Amniotic stem cell (primary cell): ENCODE results near the gene SMAD7.

Source experiments
- DNase-seq: peaks from one replicate; lab custom pipeline; 2025; lab: John Stamatoyannopoulos, UW

The SMAD7 gene

DNA sequence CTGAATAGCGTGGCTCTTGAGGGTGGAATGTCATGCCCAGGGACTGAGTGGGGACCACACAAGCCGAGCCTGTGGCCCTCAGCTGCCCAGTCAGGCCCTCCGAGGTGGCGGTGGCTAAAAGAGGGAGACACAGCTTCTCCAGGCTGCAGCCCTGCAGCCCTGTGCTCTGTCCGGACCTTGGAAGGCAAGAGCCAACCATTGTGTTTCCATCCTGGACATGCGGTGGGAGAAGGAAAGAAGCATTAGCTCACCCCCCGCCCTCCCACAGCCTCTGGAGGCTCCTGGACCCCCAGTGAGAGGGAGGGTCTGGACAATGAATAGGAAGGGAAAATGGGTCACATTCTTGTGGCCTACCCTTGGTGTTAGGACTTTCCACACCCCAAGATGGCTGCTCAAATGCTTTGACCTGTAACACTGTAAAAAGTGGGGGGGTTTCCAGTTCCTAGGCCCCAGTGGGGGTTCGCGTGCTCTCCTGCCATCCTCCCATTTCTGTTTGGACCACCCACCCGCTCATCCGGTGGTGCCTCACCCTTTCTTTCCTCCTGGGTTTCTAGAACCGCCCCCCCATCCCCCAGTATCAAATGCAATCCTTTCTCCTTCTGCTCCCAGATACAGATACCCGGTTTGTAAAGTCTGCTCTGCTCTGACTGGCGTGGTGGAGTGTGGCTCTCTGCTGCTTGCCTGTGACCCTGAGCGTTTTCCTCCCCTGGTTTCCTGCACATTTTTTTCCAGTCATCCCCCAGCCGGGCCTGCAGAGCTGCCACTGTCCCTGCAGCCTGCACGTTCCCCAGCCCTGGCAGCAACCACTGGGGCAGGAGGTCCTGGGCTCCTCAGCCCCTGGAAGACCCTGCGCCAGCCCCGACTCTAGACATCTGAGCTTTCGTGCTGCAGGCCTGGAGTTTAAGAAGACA, 36.3 kb upstream of the SMAD7 start:
- no peak for DNase-seq

DNA sequence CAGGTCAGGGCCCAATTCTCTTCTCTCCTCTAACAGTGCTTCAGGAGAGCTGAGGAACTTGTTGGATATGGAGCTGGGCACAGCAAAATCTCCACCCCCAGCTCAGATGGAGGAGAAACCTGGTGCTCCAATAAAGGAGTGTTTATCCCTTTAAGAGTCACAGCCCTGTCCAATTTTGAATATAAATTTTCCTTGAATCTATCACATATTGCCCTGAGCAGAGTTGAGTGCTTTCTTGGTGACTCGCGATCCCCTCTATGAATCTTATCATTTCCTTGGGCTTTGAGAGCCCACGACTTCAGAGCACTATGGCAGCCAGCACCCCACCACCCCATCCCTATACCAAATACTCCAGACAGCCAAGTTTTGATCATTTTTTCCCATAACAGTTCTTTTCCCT, 34.4 kb upstream of the SMAD7 start:
- DNase-seq: no peak

DNA sequence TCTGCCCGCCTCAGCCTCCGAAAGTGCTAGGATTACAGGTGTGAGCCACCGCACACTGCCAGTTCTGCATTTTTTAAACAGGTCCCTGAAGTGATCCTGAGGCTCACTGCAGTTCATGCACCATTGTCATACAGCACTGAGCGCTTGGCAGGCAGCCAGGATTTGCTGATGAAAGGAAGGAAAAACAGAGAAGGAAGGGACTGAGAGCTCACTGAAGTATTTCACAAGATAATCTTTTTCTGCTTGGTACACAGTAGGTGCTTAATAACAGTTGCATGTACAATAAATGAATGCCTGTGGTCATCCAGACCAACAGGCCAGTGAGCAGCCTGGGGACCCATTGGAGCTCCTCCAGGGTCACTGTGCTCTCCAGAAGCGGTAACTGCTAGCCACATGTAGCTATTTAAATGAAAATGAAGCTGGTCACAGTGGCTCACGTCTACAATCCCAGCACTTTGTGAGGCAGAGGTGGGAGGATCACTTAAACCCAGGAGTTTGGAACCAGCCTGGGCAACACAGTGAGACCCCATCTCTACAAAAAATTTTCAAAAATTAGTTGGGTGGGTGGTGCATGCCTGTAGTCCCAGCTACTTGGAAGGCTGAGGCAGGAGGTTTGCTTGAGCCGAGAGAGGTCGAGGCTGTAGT, 33.1 kb upstream of the SMAD7 start:
- DNase-seq: no peak

DNA sequence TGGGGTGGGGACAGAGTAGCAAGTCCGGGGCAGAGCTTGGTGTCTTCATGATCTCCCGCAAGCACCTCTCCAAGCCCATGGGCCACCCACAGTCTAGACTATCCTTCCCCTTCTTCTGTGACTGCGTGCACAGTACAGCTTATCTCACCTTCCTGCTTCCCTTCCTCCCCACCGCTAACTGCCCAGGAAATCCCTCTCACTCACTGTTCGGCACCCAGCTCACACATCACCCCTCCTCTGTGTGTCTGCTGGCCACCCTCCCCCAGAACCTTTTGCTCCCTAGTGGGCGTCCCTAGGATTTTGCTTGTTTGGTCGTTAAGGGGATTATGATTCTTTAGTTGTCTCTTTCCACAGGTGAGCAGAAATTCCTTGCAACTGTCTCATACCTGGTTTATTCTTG, 31.5 kb upstream of the SMAD7 start:
- no peak for DNase-seq

DNA sequence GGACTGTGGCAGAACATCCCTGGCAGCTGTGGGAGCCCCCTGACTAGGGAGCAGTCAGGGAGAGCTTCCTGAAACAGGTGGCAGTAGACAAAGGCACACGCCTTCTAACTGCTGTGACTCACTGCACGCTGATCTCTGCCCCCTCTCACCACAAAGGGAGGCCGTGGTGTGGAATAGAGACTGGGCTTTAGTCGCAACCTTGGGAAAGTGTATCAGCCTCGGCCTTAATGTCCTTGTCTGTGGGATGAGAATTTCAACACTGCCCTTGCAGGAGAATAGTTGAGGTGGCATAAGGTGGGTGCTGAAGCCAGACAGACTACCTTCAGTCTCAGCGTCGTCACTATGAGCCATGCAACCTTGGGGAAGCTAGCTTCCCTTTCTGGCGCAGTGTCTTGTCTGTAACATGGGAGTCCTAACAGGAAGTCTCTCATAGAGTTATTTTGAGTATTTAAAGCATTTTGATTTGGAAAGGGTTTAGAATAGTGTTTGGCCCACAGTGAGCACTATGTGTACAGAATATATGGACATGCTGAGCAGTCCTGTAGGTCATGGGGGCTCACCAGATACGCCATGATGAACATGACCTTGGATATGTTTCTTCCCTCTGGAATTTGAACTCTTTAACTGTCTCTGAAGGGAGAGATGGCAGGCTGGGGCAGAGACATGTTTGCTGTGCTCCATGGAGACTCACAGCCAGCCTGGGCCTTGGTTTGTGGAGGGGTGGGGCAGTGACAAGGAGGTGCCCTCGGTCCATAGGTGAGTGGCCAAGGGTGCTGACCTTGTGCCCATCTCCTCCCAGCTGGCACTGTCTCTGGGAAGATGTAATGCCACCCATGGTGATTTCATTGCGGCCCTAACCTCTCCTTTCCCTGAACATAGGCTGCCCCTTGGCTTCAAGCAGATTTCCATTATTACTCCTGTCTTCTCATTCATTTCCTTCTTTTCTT, 29.5 kb upstream of the SMAD7 start:
- no peak for DNase-seq

DNA sequence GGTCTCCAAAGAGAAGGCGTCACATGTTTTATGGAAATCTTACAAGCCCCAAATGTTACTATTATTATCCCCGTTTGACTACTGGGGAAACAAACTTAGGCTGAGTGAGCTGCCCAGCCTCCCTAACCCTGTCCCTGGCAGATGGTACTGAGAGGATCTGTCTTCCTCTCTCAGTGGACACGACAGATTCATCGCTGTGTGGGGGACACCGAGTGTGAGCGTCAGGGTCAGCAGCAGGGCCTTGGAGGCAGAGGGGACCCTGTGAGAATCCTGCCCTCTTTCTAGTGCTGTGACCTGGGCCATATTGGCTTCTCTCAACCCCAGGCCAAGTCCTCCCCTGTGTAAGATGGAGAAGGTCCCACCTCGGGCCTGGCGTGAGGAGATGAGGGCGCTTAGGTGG, 27.1 kb upstream of the SMAD7 start:
- DNase-seq: no peak

DNA sequence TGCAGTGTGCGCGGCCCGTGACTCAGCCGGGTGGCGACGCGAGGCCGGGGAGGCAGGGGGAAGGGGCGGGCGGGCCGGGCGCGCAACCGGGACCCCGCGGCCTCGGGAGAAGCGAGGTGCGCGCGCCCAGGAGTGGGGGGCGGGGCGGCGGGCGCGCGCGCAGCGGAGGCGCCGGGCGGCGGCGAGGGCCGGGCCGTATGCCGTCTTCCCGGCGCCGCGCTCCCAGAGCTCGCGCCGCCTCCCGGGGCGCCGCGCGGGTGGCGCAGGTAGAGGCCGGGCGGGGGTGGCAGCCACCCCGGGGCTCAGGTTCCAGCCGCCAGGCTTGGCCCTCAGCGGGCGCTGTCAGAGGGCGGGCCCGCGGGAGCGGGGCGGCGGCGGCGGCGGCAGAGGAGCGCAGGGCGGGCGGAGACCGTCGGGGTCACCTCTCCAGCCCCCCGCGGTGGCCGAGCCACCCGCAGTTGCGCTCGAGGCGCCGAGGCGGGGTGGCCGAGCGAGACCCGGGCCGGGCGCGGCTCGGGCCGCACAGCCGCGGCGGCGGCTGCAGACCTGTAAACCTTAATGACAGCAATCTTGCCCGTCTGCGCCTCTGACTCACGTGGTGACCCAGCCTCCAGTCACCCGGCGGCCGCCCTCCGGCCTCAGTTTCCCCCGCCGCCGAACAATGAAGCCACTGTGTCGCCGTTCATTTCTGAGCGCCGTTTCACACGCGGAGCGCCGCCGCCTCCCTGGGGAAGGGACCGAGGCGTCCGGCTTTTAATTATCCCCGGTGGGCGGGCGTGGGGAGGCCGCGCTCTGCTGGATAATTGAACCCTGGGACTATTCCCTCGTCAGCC, 25.3 kb upstream of the SMAD7 start:
- peak; percentile 23 for DNase-seq

DNA sequence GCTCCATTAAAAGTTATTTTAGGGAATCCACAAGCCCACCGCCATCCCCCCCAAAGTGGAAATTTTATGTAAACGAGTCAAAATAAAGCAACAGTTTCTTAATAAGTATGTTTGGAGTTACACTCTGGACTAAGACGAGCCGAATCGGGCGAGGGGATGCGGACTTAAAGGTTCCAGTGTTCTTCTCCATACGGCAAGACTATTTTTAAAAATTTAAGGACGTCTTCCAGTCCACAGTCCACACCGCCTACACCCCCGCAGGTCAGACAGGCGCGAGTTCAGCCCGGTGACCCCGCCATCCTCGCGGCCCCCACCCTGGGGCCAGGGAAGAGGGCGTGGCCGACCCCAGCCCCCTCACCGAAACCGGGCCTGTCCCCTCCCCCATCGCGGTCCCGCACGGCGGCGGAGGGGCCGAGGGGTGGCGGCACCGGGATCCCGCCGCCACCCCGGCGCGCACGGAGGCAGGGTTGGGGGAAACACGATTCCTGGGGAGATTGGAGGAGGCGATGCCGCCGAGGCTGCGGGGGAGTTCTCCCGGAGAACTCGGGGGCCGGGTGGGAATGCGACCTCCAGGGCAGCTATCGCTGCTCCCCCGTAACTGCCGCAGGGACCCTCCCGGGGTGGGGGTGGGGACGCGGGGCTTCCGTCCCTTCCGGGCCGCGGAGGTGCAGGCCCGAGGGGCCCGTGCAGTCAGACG, 24.5 kb upstream of the SMAD7 start:
- no peak for DNase-seq

DNA sequence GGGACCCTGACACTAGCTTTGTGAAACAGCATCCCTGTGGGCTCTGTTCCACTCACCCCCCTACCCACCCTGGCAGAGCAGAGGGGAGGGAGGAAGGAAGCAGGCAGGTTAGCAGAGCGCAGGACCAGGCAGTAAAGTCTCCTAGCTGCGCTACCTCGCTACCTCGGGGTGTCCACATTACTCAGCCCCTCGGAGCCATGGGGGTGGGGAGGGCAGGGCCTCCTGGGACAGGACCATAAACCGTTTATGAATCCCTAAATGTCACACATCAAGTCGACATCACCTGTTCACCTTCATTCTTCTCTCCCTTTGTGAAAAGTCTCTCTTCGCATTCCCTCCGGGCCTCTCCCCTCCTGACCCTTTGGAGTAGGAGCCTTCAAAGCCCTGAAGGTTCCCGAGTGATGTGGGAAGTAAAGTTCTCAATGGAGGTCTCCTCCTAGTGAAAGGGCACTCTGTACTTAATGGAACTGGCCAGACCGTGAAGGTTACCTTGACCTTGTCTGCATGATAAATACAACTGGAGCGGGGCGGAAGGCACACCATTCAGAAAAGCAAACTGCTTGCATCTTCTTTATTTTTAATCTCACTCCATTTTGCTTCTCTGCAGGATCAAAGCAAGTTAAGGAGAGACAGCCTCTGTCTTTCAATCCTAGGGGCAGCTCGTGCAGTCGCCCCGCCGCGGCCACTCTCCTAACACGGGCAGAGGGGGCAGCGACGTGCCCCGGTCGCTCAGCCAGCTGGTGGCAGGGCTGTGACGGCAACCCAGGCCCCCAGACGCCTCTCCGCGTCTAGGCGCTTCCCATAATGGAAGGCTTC, 23.7 kb upstream of the SMAD7 start:
- DNase-seq: no peak

DNA sequence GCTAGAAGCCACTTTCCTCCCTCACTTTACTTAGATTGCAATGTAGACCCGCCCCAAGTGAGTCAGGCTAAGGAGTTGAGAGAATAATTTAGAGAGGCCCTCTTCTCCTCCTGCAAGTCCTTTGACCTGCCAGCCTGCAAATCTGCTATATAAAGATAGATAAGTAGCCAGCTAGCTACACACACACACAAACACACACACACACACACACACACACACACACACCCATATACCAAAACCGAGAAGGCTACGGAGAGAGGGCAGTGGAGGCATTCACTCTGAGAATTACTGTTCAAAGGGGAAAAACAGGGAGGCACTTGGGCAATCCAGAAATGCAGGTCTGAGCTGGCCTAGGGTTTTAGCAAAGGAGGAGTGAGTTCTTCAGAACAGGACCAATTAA, 23.0 kb upstream of the SMAD7 start:
- DNase-seq: no peak

DNA sequence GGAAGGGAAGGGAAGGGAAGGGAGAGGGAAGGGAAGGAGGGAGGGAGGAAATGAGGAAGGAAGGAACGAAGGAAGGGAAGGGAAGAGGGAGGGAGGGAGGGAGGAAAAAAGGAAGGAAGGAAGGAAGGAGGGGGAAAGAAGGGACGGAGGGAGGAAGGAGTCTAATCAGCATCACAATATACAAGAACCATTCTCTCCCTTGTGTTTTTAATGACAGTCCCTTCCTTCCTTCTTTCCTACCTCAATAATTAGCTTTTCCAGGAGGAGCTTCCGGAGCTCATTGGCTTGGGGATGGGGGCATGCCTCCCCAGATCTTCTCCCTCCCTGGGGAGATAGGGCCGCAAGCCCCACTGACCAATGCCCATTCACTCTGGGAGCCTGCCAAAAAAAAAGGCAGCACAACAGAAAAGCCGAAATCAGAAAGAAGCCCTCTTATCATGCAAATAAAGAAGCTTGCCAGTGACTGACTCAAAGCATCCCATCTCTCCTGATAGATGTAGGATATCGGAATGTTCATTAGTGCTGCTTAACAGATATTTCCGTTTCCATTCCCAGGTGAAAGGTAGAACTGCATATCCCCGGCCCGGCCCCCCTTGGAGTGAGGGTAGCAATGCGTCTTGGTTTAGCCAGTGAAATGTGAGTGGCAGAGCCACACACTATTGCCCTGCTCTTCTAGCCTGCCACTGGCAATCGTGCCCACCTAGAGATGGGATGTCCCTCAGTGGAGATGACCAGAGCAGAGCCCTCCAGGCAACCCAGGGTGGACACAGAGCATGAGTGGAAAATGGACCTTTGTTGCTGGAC, 17.8 kb upstream of the SMAD7 start:
- DNase-seq: no peak

DNA sequence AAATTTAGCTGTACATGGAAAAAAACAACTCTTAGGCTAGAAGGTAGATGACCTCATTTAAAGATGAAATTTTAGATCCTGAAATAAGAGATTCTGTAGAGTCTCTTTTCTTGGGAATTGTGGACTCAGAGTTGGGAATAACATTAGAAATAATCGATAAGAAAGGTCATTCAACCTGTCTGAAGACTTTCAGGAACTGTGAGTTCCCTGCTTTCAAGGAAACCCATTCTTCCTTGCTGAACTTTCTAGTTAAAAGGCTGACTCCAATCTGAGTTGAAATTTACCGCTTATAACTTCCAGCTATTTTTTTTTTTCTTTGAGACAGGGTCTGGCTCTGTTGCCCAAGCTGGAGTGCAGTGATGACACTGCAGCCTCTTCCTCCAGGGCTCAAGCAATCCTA, 16.8 kb upstream of the SMAD7 start:
- no peak for DNase-seq

DNA sequence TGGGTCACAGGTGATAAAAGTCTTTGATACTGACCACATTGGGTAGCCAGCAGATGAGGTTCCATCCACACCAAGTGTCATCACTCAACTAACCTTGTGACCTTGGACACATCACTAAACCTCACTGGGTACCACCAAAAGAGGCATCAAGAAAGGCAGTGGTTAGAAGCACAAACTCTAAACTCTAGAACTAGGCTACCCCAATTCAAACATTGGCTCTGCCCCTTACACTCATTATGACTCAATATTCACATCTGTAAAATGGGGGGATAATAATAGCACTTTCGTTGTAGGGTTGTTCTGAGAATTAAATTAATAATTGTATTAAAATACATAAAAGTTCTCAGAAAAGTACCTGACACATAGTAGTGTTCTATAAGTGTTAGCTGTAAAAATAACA, 15.8 kb upstream of the SMAD7 start:
- DNase-seq: no peak

DNA sequence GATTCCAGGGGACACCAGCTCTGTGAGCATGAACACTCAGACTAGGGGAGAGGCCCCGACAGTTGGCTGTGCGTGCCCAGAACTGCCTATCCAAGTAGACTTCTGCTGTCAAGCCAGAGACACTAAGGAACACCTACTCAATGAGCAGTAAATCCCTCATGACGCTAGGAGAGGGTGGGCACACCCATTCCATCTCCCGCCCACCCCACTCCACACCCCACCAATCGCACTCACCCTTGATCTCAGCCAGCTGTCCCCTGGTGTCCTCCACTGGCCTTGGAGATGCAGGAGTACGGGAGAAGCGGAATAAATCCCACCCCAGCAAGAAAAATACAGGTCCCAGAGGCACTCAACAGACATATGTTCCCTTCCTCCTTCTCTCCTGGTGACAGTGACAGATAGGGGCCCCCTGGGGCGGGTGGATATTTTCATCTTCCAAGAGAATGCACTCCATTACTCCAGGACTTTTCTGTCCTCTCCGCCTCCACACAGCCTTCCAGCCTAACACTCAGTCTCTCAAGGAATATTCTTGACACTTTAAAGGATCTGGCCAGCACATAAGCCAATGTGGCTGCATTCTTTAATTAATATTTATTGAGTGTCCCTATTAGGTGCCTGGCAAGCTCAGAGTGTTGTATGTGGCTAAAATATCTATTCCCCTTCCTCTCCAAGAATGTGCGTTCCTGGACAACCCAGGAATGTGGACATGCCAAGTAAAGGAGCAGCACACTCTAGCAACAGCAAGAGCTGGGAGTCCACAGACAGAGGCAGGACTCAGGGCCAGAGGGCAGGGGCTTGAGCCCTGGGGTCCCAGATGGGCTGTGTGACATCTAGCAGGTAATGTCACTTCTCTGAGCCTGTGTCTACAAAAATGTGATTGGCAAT, 13.1 kb upstream of the SMAD7 start:
- DNase-seq: no peak

DNA sequence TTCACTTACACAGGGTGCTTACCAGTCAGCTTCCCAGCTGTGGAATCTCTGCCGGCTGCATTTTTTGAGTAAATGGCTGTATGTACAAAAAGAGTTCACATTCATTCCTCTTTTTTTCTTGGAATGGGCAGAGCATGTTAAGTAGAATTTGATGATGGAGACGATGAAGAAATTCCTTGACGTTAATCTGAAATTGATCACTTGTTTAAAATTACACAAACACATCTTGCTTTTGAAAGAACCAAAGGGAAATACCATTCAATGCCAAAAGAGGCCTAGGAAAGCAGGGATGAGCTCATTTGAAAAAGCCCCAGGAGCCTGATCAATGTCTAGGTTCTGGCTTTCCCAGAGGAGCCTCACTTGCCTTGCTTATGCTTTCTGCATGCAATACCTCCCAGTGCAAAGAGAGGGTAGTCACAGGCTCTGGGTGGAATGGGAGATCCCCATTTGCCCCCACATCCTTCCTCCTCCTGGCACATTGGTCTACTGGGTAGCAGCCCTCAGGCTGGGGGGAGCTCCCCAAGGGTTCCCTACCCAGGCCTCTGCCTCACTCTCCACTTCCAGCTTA, 12.3 kb upstream of the SMAD7 start:
- no peak for DNase-seq

DNA sequence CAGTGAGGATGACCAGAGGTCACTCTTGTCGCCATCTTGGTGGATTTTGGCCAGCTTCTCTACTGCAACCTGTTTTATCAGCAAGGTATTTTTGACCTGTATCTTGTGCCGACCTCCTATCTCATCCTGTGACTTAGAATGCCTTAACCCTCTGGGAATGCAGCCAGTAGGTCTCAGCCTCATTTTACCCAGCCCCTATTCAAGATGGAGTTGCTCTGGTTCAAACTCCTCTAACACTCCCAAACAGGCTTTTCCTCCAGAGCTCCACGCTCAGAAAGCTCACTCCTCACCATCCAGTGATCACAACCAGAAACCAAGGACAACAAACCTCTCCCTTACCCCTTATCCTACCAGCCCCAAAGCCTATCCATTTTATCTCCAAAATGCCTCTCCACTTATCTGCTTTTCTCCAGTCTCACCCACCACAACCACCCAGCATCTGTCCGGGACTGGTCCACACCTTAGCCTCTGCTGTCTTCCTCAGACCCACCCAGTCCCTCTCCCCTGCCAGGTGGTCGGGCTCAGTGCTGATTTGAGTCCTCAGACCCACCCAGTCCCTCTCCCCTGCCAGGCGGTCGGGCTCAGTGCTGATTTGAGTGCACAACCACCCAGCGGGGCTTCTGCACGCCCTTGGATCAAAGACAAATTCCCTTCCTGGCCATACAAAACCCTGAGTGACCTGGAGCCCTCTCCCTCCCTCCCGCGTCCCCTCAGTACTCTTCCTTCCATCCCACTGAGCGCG, 11.7 kb upstream of the SMAD7 start:
- DNase-seq: no peak

DNA sequence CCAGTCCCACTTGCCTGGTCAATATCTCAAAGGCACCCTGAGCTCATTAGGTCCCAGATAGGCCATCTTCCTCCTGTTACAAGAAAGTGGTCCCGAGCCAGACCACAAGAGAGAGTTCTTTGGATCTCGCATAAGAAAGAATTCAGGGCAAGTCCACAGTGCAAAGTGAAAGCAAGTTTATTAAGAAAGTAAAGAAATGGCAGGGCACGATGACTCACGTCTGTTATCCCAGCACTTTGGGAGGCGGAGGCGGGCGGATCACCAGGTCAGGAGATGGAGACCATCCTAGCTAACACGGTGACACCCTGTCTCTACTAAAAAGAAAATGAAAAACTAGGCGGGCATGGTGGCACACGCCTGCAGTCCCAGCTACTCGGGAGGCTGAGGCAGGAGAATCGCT, 10.8 kb upstream of the SMAD7 start:
- DNase-seq: no peak
